ENCODE results near the gene PIP5K1C.

DNA sequence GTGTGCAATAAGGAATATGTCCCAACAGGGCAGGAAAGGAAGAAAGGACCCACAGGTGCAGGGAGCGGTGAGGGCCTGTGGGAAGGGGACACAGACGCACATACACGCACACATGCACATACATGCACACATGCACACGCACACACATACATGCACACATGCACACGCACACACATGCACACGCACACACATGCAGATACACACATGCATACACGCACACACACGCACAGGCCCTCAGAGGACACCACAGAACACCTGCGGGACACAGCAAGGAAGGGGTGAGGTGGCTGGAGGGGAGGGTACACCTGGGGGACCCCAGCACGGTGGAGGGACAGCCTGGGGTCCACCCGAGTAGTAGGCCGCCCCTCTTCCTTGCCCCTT is 12.9 kb downstream of the PIP5K1C start:
- TF ChIP-seq, protein P1, sequence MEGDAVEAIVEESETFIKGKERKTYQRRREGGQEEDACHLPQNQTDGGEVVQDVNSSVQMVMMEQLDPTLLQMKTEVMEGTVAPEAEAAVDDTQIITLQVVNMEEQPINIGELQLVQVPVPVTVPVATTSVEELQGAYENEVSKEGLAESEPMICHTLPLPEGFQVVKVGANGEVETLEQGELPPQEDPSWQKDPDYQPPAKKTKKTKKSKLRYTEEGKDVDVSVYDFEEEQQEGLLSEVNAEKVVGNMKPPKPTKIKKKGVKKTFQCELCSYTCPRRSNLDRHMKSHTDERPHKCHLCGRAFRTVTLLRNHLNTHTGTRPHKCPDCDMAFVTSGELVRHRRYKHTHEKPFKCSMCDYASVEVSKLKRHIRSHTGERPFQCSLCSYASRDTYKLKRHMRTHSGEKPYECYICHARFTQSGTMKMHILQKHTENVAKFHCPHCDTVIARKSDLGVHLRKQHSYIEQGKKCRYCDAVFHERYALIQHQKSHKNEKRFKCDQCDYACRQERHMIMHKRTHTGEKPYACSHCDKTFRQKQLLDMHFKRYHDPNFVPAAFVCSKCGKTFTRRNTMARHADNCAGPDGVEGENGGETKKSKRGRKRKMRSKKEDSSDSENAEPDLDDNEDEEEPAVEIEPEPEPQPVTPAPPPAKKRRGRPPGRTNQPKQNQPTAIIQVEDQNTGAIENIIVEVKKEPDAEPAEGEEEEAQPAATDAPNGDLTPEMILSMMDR (IDR thresholded peaks at IDR 0.05; ENCODE audit: insufficient read depth, low read depth, low read length) = no peak
- TF ChIP-seq EZH2 (IDR thresholded peaks at IDR 0.05; ENCODE audit: insufficient read depth, low read length) = no peak

Measured in astrocyte (in vitro differentiated cells and primary cell).